ENCODE measurements around the gene SLC39A11.
"Not testable (repeated sequence)": the region's sequence is repeated elsewhere in the genome, so short reads cannot be mapped to it uniquely, and the experiment has no call there.

The SLC39A11 gene

GRCh38 chr17:72945473-72945872, 147.0 kb downstream of the SLC39A11 start:
- Mint-ChIP-seq H3K36me3 (ENCODE audit: low read depth) (peaks cover 43% of the 10 kb centered on the region), H3K27ac (no peak overlapping the region), H3K27me3 (no peaks in the 10 kb centered on the region), H3K9me3 (no peaks in the 10 kb centered on the region), H3K4me1 (ENCODE audit: low read depth) (no peaks in the 10 kb centered on the region), H3K4me3 (no peak overlapping the region)
- no peak for DNase-seq

- H3K9me3 Mint-ChIP-seq, result no peaks in the 10 kb centered on the region
- no peak overlapping the region for H3K27ac Mint-ChIP-seq
- no peaks in the 10 kb centered on the region for H3K4me1 Mint-ChIP-seq (ENCODE audit: low read depth)
Measured at GRCh38 chr17:72943826-72944689, 148.4 kb downstream of the SLC39A11 start.

GRCh38 chr17:72942579-72942978, 149.9 kb downstream of the SLC39A11 start:
- Mint-ChIP-seq H3K4me1 (ENCODE audit: low read depth) (no peaks in the 10 kb centered on the region), H3K36me3 (ENCODE audit: low read depth) (peaks cover 39% of the 10 kb centered on the region), H3K27me3 (no peaks in the 10 kb centered on the region), H3K9me3 (no peaks in the 10 kb centered on the region), H3K4me3 (no peak overlapping the region), H3K27ac (no peak overlapping the region)
- DNase-seq, result no peak

More at GRCh38 chr17:72943826-72944689, 148.4 kb downstream of the SLC39A11 start:
- Mint-ChIP-seq H3K4me3 (no peak overlapping the region), H3K36me3 (ENCODE audit: low read depth) (peaks cover 47% of the 10 kb centered on the region), H3K27me3 (no peaks in the 10 kb centered on the region)
- no peak for DNase-seq

GRCh38 chr17:72940496-72940895, 152.0 kb downstream of the SLC39A11 start:
- H3K36me3 Mint-ChIP-seq (ENCODE audit: low read depth), result peaks cover 26% of the 10 kb centered on the region
- no peaks in the 10 kb centered on the region for H3K9me3 Mint-ChIP-seq
- no peaks in the 10 kb centered on the region for H3K27me3 Mint-ChIP-seq
- no peak for DNase-seq
- no peak overlapping the region for H3K4me3 Mint-ChIP-seq
- no peaks in the 10 kb centered on the region for H3K4me1 Mint-ChIP-seq (ENCODE audit: low read depth)
- no peak overlapping the region for H3K27ac Mint-ChIP-seq

- no peaks in the 10 kb centered on the region for H3K27me3 Mint-ChIP-seq
- DNase-seq, result no peak
- peaks cover 27% of the 10 kb centered on the region for H3K36me3 Mint-ChIP-seq (ENCODE audit: low read depth)
- H3K4me1 Mint-ChIP-seq (ENCODE audit: low read depth), result no peaks in the 10 kb centered on the region
- no peaks in the 10 kb centered on the region for H3K9me3 Mint-ChIP-seq
- H3K4me3 Mint-ChIP-seq, result no peak overlapping the region
- H3K27ac Mint-ChIP-seq, result no peak overlapping the region
Measured at GRCh38 chr17:72938482-72938881, 154.0 kb downstream of the SLC39A11 start.

GRCh38 chr17:72937707-72938106, 154.8 kb downstream of the SLC39A11 start:
- peaks cover 3% of the 10 kb centered on the region for H3K4me1 Mint-ChIP-seq (ENCODE audit: low read depth)
- peaks cover 21% of the 10 kb centered on the region for H3K36me3 Mint-ChIP-seq (ENCODE audit: low read depth)
- no peaks in the 10 kb centered on the region for H3K27me3 Mint-ChIP-seq
- DNase-seq, result no peak
- H3K9me3 Mint-ChIP-seq, result no peaks in the 10 kb centered on the region
- no peak overlapping the region for H3K27ac Mint-ChIP-seq
- no peak overlapping the region for H3K4me3 Mint-ChIP-seq

GRCh38 chr17:72937254-72937653, 155.2 kb downstream of the SLC39A11 start:
- H3K4me1 Mint-ChIP-seq (ENCODE audit: low read depth); H3K9me3 Mint-ChIP-seq; H3K4me3 Mint-ChIP-seq; H3K27ac Mint-ChIP-seq; H3K27me3 Mint-ChIP-seq; DNase-seq: not testable (repeated sequence)
- peaks cover 21% of the 10 kb centered on the region for H3K36me3 Mint-ChIP-seq (ENCODE audit: low read depth)

- no peaks in the 10 kb centered on the region for H3K27me3 Mint-ChIP-seq
- H3K4me3 Mint-ChIP-seq, result no peak overlapping the region
- DNase-seq, result no peak
- H3K27ac Mint-ChIP-seq, result no peak overlapping the region
- H3K36me3 Mint-ChIP-seq (ENCODE audit: low read depth), result peaks cover 21% of the 10 kb centered on the region
- peaks cover 17% of the 10 kb centered on the region for H3K4me1 Mint-ChIP-seq (ENCODE audit: low read depth)
- no peaks in the 10 kb centered on the region for H3K9me3 Mint-ChIP-seq
Measured at GRCh38 chr17:72935984-72936383, 156.5 kb downstream of the SLC39A11 start.

- H3K4me3 Mint-ChIP-seq, result no peak overlapping the region
- no peak for DNase-seq
- H3K9me3 Mint-ChIP-seq, result no peaks in the 10 kb centered on the region
- peaks cover 20% of the 10 kb centered on the region for H3K4me1 Mint-ChIP-seq (ENCODE audit: low read depth)
- no peaks in the 10 kb centered on the region for H3K27me3 Mint-ChIP-seq
- peaks cover 18% of the 10 kb centered on the region for H3K36me3 Mint-ChIP-seq (ENCODE audit: low read depth)
- H3K27ac Mint-ChIP-seq, result no peak overlapping the region
Measured at GRCh38 chr17:72934927-72935326, 157.6 kb downstream of the SLC39A11 start.

- Mint-ChIP-seq H3K27me3 (no peaks in the 10 kb centered on the region), H3K4me3 (no peak overlapping the region), H3K4me1 (ENCODE audit: low read depth) (peaks cover 20% of the 10 kb centered on the region), H3K36me3 (ENCODE audit: low read depth) (peaks cover 11% of the 10 kb centered on the region), H3K27ac (no peak overlapping the region), H3K9me3 (no peaks in the 10 kb centered on the region)
- DNase-seq, result no peak
Measured at GRCh38 chr17:72931635-72932034, 160.9 kb downstream of the SLC39A11 start.

- no peak for DNase-seq
- H3K27ac Mint-ChIP-seq, result no peak overlapping the region
- H3K36me3 Mint-ChIP-seq (ENCODE audit: low read depth), result peaks cover 7% of the 10 kb centered on the region
- no peaks in the 10 kb centered on the region for H3K9me3 Mint-ChIP-seq
- no peaks in the 10 kb centered on the region for H3K27me3 Mint-ChIP-seq
- peaks cover 20% of the 10 kb centered on the region for H3K4me1 Mint-ChIP-seq (ENCODE audit: low read depth)
- no peak overlapping the region for H3K4me3 Mint-ChIP-seq
Measured at GRCh38 chr17:72931163-72931562, 161.3 kb downstream of the SLC39A11 start.

- H3K27ac Mint-ChIP-seq, result no peak overlapping the region
- H3K36me3 Mint-ChIP-seq (ENCODE audit: low read depth), result peaks cover 10% of the 10 kb centered on the region
- peaks cover 20% of the 10 kb centered on the region for H3K4me1 Mint-ChIP-seq (ENCODE audit: low read depth)
- no peaks in the 10 kb centered on the region for H3K9me3 Mint-ChIP-seq
- H3K27me3 Mint-ChIP-seq, result no peaks in the 10 kb centered on the region
- H3K4me3 Mint-ChIP-seq, result no peak overlapping the region
- DNase-seq, result no peak
Measured at GRCh38 chr17:72930031-72930430, 162.5 kb downstream of the SLC39A11 start.

GRCh38 chr17:72928454-72929136, 163.9 kb downstream of the SLC39A11 start:
- Mint-ChIP-seq H3K36me3 (ENCODE audit: low read depth) (peaks cover 5% of the 10 kb centered on the region), H3K4me3 (no peak overlapping the region)

GRCh38 chr17:72927760-72928159, 164.7 kb downstream of the SLC39A11 start:
- H3K27ac Mint-ChIP-seq, result no peak overlapping the region
- H3K9me3 Mint-ChIP-seq, result no peaks in the 10 kb centered on the region
- no peaks in the 10 kb centered on the region for H3K27me3 Mint-ChIP-seq

More at GRCh38 chr17:72928454-72929136, 163.9 kb downstream of the SLC39A11 start:
- Mint-ChIP-seq H3K27me3 (no peaks in the 10 kb centered on the region), H3K27ac (no peak overlapping the region), H3K4me1 (ENCODE audit: low read depth) (peaks cover 20% of the 10 kb centered on the region), H3K9me3 (no peaks in the 10 kb centered on the region)
- DNase-seq, result no peak

GRCh38 chr17:72927146-72927545, 165.3 kb downstream of the SLC39A11 start:
- Mint-ChIP-seq H3K36me3 (ENCODE audit: low read depth) (peaks cover 5% of the 10 kb centered on the region), H3K27me3 (no peaks in the 10 kb centered on the region), H3K4me3 (no peak overlapping the region), H3K4me1 (ENCODE audit: low read depth) (peaks cover 13% of the 10 kb centered on the region), H3K9me3 (no peaks in the 10 kb centered on the region), H3K27ac (no peak overlapping the region)
- no peak for DNase-seq

More at GRCh38 chr17:72927760-72928159, 164.7 kb downstream of the SLC39A11 start:
- Mint-ChIP-seq H3K36me3 (ENCODE audit: low read depth) (peaks cover 5% of the 10 kb centered on the region), H3K4me1 (ENCODE audit: low read depth) (peaks cover 17% of the 10 kb centered on the region), H3K4me3 (no peak overlapping the region)
- no peak for DNase-seq
